ENCODE measurements around the gene RNF148.

DNA sequence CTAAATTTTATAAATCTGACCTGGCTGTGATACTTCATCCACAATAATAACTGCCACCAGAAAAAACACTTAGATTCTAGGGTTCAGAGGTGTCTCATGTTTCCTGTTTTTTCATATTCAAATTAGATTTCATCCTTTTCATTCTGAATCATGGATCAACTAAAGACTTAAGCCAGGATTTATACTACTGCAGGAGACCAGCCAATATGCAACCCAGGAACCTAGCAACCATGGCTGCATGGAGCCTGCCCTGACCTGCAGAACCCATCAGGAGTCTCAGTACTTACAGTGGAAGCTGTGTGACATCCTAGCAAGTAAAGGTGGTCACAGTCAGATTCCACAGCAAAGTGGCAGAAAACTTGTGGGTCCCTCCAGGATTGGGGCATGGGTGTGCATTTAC is 40.5 kb upstream of the RNF148 start:
- TF ChIP-seq POLR2A (IDR thresholded peaks at IDR 0.05) = no peak
- TF ChIP-seq, protein P1, sequence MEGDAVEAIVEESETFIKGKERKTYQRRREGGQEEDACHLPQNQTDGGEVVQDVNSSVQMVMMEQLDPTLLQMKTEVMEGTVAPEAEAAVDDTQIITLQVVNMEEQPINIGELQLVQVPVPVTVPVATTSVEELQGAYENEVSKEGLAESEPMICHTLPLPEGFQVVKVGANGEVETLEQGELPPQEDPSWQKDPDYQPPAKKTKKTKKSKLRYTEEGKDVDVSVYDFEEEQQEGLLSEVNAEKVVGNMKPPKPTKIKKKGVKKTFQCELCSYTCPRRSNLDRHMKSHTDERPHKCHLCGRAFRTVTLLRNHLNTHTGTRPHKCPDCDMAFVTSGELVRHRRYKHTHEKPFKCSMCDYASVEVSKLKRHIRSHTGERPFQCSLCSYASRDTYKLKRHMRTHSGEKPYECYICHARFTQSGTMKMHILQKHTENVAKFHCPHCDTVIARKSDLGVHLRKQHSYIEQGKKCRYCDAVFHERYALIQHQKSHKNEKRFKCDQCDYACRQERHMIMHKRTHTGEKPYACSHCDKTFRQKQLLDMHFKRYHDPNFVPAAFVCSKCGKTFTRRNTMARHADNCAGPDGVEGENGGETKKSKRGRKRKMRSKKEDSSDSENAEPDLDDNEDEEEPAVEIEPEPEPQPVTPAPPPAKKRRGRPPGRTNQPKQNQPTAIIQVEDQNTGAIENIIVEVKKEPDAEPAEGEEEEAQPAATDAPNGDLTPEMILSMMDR (IDR thresholded peaks at IDR 0.05) = no peak
